ENCODE results near the gene TMEM132D.

Gene TMEM132D

GRCh38 chr12:129871991-129872972 lies 31.5 kb downstream of the TMEM132D start:
- no peak for DNase-seq

DNA sequence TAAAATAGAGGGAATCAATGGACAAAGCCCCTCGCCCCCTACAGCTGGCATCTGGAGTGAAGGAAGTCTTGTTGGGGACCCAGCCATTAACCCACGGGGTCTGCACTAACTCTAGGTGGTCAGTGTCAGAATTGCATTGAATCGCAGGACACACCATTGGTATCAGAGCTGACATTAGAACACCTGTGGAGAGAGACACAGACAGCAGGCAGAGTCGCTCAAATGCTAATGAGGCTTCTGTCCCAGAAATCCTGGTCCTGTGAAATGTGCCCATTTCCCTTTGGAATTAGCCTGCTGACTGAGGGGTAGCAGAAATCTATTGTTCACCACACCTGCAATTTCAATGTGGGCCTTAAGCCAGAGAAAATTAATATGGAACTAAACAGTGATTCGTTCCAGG lies 33.0 kb downstream of the TMEM132D start:
- DNase-seq, result no peak

DNA sequence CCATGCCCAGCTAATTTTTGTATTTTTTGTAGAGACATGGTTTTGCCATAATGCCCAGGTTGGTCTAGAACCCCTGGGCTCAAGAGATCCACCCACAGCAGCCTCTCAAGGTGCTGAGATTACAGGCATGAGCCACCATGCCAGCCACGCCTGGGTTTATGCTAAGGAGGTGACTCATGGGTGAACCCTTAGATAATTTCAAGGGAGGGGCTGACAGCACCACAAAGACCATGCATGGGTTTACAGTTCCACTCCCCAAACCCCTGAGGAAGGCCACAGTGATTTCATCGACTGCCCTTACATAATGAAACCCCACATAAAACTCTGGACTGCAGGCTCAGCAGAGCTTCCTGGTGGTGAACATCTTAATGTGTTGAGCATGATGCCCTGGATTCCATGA lies 33.7 kb downstream of the TMEM132D start:
- DNase-seq, result no peak

DNA sequence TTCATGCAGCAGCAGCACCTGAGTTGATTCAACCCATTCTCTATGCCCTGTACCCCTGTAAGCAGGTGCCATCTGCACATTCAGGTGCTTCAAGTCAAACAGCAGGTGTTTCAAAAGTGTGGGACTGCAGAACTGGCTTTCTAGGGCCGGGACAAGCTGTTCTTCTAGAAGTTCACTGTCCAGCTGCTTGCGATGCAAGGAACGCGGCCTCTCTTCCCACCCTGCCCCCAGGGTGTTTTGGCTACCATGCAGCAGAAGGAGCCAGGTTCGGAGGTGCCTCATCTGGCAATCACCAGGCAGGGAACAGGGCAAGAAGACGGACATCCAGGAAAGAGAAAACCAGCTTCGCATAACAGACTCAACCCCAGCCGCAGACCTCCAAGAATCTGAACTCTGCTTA lies 35.2 kb downstream of the TMEM132D start:
- DNase-seq, result no peak

GRCh38 chr12:129863938-129864337 lies 39.9 kb downstream of the TMEM132D start:
- no peak for DNase-seq

DNA sequence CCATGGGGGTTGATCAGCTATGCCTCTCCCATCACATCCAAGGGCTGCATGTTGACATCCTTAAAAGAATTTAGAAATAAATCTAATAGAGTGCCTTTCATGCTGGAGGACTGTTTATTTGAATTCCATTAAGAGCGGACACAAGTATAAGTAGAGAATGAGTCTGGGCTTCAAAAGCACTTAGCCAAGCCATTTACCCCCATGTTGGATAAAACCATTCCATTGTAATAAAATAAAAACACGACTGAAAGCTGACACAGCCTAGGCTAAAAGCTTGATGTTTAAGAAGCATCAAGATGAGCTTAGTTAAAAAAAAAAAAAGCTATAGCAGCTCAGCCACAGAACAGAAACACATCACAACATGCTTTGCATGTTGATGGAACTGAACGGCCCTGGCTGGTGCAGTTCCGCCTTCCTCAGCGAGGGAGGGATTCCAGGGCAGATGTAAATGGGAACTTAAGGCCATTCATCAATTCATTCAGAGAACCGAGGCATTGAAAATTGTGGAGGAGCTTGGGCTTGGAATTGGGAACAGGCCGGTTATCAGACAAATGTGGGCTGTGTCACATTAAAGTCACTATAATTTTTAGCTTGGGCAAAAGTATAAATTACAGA lies 41.2 kb downstream of the TMEM132D start:
- no peak for DNase-seq

DNA sequence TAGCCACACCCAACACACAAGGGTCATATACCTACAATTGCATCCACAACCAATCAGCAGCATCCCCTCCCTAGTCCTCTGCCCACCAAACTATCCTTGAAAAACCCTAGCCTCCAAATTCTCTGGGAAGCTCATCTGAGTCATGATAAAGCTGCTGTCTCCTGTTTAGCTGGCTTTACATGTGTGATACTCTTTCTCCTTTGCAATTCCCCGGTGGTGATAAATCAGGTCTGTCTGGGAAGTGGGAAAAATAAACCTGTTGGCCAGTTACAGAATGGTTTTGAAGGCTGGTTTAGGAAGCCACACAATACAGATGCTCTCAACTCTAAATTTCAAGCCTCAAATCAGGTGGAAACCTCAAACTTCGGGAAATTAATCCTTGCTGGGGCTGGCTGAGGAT lies 41.9 kb downstream of the TMEM132D start:
- no peak for DNase-seq

DNA sequence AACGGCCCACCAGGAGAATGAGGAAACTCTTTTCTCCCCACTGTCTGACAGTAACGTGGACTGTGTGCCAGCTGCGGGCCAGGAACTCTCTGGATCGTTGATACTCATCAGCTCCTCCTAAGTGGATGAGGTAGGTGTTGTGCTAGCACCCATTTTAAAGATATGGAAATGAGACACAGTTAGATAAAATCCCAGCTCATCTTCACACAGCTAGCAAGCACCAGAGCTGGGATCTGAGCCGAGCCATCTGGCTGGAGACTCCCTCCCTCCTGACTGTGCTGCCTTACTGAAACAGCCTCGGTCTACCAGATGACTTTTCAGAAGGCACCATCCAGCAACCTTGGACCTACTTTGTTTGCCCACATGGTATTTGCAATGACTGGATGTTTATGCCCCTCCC lies 49.2 kb downstream of the TMEM132D start:
- DNase-seq, result no peak

GRCh38 chr12:129851296-129851695 lies 52.5 kb downstream of the TMEM132D start:
- no peak for DNase-seq

GRCh38 chr12:129848876-129849275 lies 54.9 kb downstream of the TMEM132D start:
- no peak for DNase-seq

DNA sequence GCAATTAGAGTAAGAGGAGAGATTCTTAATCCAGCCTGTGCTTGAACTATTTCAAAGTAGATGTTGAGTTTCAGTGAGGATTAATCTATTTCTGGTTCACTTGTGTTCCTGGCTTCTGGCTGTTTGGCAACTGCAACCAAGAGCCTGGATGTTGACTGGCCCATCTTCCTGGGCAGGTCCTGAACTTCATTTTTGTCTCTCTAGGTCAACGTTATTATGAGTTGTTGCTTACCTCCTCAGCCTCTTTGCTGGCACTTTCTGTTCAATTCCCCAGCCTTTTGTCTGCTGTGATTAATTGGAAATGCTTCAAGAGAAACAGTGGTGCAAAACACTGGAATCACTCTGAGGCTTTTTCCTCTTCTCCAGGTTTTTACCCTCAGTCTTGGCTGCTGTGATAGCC lies 56.8 kb downstream of the TMEM132D start:
- DNase-seq, result no peak

DNA sequence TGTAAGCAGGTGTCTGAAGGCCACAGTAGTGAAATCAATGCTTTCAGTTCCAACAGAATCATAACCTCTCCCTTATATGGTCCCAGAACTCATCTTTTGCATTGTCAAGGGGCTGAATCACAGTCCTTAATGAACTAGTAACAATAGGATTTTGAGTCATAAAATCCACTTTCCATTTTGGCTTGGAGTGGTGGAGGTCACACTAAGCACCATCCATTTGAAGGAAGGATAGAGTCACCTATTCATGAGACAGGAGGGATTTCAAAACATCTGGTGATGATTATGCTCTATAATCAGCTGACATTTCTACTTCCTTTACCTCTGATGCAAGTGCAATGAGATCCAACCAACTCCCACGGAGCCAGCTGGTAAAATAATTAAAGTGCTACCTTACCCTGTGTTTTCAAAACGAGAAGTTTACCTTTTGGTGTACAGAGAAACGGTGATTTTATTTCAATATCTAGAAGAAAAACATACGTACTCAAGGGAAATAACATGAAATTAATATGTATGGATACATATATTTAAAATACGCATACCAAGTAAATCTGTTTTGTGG lies 59.1 kb downstream of the TMEM132D start:
- no peak for DNase-seq

- no peak for DNase-seq
These were observed 62.6 kb downstream of the TMEM132D start for GRCh38 chr12:129841251-129841650.

DNA sequence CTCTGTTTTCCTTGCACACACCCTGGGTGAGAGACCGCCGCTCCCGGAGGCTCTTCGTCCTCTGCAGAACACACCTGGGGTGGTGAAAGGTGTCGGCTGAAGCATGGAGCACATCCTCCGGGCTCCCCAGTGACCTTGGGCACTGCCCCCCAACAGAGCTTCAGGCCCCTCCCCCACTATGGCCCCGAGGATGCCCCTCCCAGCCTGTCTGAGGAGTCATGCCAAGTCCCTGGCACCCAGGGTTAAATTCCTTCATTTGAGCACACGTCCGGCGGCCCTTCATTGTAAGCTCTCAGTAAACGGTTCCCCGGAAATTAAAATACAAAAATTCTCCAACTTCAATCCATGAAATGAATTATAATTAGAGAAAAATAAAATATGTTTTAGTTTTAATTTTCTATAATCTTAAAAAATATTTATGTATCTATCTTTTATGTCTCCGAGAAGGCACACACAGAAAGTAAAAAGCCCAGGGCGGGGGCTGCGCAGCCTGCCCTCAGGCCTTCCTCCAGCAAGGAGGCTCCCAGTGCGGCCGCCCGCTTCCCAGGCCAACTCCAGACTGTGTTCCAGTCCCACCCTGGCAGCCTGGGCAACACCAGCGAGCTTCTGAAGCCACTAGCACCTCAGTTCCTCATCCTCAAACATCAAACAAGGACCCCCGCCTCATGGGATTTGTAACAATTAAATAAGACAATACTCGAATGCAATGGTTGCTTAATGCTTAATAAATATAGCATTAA lies 63.5 kb downstream of the TMEM132D start:
- no peak for DNase-seq

DNA sequence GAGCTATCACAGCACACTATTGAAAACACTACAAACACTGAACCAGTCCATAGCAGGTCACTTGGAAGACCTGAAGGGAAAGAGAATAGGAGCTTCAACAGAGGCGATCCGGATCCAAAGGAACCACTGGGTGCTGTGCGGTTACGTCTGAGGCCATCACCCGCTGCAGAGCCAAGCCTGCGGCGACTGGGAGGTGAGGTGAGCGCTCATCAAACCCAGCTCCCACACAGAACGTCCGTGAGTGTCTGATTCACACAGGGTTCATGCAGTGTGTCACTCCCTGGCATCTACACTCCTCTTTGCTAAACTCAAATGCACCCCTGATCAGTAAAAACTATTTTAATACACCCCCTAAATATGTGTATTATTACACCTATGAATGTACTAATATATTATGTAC lies 64.1 kb downstream of the TMEM132D start:
- no peak for DNase-seq

DNA sequence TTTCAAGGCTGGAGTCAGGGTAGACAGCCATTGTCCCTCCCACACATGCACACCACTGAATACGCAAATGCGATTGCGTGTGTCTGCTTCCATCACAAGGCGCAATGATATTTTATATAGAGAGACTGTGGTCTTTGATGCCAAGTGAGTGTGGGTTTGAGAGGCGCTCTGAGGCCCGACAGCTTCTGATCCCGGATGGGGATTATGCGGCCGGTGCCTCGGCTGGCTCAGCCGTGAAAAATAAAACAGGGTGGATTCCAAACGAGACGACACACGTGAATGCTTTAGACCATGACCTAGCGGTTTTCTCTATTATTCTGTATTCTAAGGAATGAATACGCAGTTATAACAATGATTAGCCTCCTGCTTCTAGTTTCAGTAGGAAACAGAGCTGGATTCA lies 72.5 kb downstream of the TMEM132D start:
- no peak for DNase-seq

GRCh38 chr12:129830796-129831195 lies 73.0 kb downstream of the TMEM132D start:
- DNase-seq, result no peak

- no peak for DNase-seq
These were observed 75.9 kb downstream of the TMEM132D start for GRCh38 chr12:129827866-129828384.

DNA sequence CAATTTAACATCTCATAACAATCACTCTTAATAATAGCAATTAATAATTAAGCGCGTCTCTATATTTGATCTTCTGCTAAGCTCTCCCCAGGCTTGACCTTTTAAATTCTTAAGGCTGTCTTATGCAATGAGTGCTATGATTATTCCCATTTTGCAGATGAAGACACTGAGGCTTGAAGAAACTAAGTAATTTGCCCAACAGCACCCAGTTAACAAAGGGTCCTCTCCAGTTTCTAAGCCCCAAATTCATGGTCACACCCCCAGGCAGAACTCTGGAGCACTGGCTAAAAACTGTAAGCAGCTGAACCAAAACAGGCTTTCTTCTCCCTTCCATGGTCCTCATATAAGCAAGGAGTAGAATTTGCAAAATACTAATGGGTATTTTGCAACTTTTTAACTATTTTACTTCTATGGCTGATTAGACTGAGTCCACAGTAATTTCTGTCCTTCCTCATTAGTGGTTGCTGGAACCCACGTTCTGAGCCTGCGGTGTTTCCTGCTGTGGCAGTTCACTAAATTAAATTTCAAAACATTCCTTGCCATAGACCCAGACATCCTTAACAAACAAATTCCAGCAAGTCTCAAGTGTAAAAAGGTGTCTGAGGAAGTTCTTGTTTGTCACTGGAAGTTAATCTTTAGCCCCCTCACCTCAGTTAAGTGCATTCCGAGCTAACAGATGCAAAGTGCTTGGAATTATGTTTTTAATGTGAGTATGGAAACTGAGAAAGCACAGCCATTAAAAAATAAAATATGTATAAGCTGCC lies 76.5 kb downstream of the TMEM132D start:
- no peak for DNase-seq

- no peak for DNase-seq
These were observed 77.6 kb downstream of the TMEM132D start for GRCh38 chr12:129826273-129826672.

- DNase-seq, result no peak
These were observed 78.5 kb downstream of the TMEM132D start for GRCh38 chr12:129825316-129825715.

- no peak for DNase-seq
These were observed 81.9 kb downstream of the TMEM132D start for GRCh38 chr12:129821964-129822363.
